Activated T-helper 1 cell treated with anti-CD3 and anti-CD28 coated beads, Interleukin-12 subunit alpha, Interleukin-12 subunit beta, Interleukin-2, Interleukin-4 antibody, amounts not matched to agents 30 ng/mL and 10 ng/mL and 1 ng/mL, durations not matched to agents 14 hours and 24 hours and 36 hours (primary cell): ENCODE data around the gene SLIT1. TPM values are rescaled to one million over a fixed set of nuclear protein-coding genes. Genes with fewer than 3 reads are reported as not detected.

Experiments
- DNase-seq: peaks from one replicate; pipeline ENCODE4 v3.0.0; 2021; ENCODE audit warnings: low spot score
- H3K27ac Mint-ChIP-seq: one replicate; pipeline ENCODE4 v1.8.0; 2021; ENCODE audit warnings: mild to moderate bottlenecking, mixed read lengths
- H3K27me3 Mint-ChIP-seq: one replicate; pipeline ENCODE4 v1.8.0; 2022; ENCODE audit warnings: mild to moderate bottlenecking, moderate library complexity, mixed read lengths; ENCODE audit not compliant: insufficient read depth
- H3K36me3 Mint-ChIP-seq: one replicate; pipeline ENCODE4 v1.8.0; 2021; ENCODE audit warnings: low read depth, mixed read lengths
- H3K4me1 Mint-ChIP-seq: one replicate; pipeline ENCODE4 v1.8.0; 2021; ENCODE audit warnings: low read depth, mixed read lengths
- H3K4me3 Mint-ChIP-seq: one replicate; pipeline ENCODE4 v1.8.0; 2021; ENCODE audit warnings: mild to moderate bottlenecking, moderate library complexity, mixed read lengths
- H3K9me3 Mint-ChIP-seq: one replicate; pipeline ENCODE4 v1.8.0; 2021; ENCODE audit warnings: mixed read lengths
- intact Hi-C: fragments of 100-400 bp; cut with micrococcal nuclease; formaldehyde crosslinking; loops from one replicate; pipeline ENCODE4 v1.15.1; 2024
- total RNA-seq: library from RNA; stranded (reverse); gene quantifications from 2 replicates; pipeline ENCODE4 v1.2.3, GENCODE V29; 2022

The SLIT1 gene
- total RNA-seq, 1 donor from 2014 or later, result 0.08 TPM

DNA sequence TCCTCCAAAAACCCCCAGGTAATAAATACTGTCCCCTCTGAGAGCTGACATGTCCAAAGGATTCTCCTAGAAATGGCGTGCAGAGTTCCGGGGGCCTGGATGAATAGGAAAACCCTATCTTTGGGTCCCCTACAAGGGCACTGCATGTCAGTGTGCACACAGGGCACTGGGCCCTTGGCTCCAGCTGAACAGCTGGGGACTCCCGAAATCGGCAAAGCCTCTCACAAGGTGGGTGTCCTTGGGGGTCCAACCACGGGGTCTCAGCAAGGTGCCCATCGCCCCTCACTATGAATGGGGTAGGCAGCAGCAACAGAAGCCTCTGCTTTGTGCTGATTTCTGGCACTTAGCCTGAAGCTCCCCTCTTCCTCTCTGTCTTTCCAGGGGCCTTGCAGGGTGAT lies 46.1 kb downstream of the SLIT1 start:
- Mint-ChIP-seq H3K4me1 (no peaks in the 10 kb centered on the region), H3K27ac (no peak overlapping the region), H3K9me3 (no peaks in the 10 kb centered on the region), H3K36me3 (no peaks in the 10 kb centered on the region), H3K4me3 (no peak overlapping the region), H3K27me3 (peaks cover 12% of the 10 kb centered on the region)
- DNase-seq, result no peak
- intact Hi-C loops, result no loop called here

DNA sequence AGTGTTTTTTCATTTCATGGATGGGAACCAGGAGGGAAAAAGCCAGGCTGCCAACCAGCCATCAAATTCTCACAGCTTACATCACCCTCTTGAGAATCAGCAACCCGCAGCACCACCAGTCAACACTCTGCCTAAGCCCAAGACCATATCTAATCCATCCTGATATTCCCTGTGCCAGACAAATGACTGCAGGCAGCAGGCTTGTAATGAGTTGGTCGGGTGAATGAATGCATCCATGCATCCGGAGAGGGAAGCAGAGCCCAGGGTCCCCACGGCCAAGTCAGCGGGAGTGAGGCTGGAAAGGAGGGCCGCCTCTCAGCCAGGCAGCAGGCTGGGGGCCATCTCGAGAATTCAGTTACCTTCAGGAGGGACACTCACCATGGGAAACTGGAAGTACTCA lies 46.9 kb downstream of the SLIT1 start:
- H3K4me3 Mint-ChIP-seq, result no peak overlapping the region
- H3K4me1 Mint-ChIP-seq, result no peaks in the 10 kb centered on the region
- no peaks in the 10 kb centered on the region for H3K36me3 Mint-ChIP-seq
- no peaks in the 10 kb centered on the region for H3K9me3 Mint-ChIP-seq
- DNase-seq, result no peak
- intact Hi-C loops, result no loop called here
- peaks cover 12% of the 10 kb centered on the region for H3K27me3 Mint-ChIP-seq
- no peak overlapping the region for H3K27ac Mint-ChIP-seq

DNA sequence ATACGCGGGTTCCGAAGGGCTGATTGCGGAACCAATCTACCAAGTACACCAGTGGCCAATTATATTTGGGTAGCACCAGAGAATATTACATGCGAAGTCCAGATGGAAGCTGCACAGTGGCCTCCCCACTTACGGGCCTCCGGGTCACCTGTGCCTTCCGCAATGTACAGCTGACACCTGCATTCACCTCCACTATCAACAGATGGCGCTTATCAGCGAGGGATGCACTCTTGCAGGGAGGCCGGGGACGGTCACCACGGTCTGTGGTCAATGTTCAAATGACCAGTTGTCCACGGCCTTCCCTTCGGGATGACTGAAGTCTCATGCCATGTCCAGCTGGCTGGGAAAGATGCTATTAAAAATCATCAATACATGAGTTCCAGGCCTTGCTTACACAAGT lies 47.6 kb downstream of the SLIT1 start:
- no peak overlapping the region for H3K27ac Mint-ChIP-seq
- intact Hi-C loops, result no loop called here
- no peaks in the 10 kb centered on the region for H3K4me1 Mint-ChIP-seq

DNA sequence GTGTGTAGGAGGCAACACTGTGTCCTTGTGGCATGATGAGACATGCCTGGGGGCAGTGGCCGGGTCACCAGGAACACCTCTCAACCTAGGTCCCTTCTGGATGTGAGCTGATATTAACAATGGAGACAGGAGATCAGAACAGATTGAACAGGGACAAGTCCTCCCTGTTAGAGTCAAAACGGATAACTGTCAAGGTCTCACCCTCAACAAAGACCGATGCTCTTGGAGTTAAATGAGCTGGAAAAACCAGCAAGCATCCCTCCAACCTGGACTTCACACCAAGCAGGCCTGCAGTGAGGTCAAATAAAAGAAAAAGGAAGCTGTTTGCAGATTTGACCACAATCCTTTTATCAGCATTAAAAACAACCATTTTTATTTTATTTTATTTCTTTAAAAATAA lies 49.0 kb downstream of the SLIT1 start:
- Mint-ChIP-seq H3K4me3 (no peak overlapping the region), H3K9me3 (no peaks in the 10 kb centered on the region), H3K4me1 (no peaks in the 10 kb centered on the region), H3K36me3 (no peaks in the 10 kb centered on the region), H3K27ac (no peak overlapping the region), H3K27me3 (no peaks in the 10 kb centered on the region)
- no peak for DNase-seq
- intact Hi-C loops, result no loop called here

More for the DNA sequence above, 47.6 kb downstream of the SLIT1 start:
- Mint-ChIP-seq H3K36me3 (no peaks in the 10 kb centered on the region), H3K4me3 (no peak overlapping the region), H3K27me3 (peaks cover 7% of the 10 kb centered on the region), H3K9me3 (no peaks in the 10 kb centered on the region)
- DNase-seq, result no peak

DNA sequence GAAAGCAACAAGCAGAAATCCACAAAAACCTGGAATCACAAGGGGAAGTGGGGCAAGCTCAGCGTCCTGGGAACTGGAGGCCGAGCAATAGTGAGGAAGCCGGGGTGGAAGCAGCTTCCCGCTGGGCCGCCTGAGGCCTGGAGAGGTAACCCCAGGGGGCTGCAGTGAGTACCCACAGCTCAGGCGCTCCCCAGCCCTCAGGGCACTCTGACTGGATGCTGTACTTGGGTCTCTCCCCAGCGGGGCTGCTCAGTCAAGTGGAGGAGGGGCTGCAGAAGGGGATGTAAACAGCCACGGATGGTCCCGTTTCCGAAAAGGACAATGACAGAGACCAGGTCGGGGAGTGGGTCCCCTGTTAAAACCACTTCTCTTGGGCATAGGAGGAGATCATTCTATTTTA lies 50.3 kb downstream of the SLIT1 start:
- no peaks in the 10 kb centered on the region for H3K4me1 Mint-ChIP-seq
- no peaks in the 10 kb centered on the region for H3K9me3 Mint-ChIP-seq
- no peak for DNase-seq
- H3K36me3 Mint-ChIP-seq, result no peaks in the 10 kb centered on the region
- H3K27me3 Mint-ChIP-seq, result no peaks in the 10 kb centered on the region
- H3K4me3 Mint-ChIP-seq, result no peak overlapping the region
- H3K27ac Mint-ChIP-seq, result no peak overlapping the region
- intact Hi-C loops, result no loop called here

DNA sequence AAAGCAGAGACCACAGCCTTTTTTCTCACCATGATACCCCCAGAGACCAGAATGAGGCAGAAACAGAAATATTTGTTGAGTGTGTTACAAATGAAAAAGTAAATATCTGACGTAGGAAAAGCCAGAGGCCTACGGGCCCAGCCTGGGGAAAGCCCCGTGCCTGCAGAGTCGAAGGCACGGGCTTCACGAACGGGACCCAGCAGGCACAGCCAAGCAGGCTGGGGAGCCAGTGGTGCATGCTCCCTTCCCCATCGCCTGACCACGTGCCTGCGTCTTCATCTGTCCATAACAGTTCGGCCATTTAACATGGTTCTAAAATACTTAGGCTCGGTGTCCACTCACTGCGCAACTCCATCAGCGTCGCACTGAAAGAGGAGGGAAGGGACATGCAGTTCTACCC lies 50.8 kb downstream of the SLIT1 start:
- Mint-ChIP-seq H3K4me3 (no peak overlapping the region), H3K36me3 (no peaks in the 10 kb centered on the region), H3K9me3 (no peaks in the 10 kb centered on the region), H3K27ac (no peak overlapping the region), H3K27me3 (no peaks in the 10 kb centered on the region), H3K4me1 (no peaks in the 10 kb centered on the region)
- intact Hi-C loops, result no loop called here
- DNase-seq, result no peak

DNA sequence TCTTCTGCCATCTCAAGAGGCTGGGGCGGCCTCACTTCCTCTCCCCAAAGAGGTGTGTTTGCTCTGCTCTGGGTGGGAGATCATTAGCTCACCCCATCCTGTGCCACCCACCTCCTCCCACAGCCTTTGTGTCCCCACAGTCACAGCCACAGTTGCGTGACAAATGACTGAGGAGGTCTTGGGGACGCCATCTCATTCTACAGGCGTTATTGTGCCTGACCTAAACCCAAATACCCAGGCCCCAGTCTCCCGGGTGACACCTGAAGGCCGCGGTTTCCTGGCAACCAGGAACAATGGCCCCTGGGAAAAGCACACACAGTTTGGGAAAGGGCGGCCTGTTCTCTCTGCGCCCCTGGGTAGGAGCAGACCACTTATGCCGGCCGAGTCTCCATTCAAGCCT lies 51.6 kb downstream of the SLIT1 start:
- H3K27me3 Mint-ChIP-seq, result no peaks in the 10 kb centered on the region
- no peaks in the 10 kb centered on the region for H3K36me3 Mint-ChIP-seq
- H3K4me3 Mint-ChIP-seq, result no peak overlapping the region

DNA sequence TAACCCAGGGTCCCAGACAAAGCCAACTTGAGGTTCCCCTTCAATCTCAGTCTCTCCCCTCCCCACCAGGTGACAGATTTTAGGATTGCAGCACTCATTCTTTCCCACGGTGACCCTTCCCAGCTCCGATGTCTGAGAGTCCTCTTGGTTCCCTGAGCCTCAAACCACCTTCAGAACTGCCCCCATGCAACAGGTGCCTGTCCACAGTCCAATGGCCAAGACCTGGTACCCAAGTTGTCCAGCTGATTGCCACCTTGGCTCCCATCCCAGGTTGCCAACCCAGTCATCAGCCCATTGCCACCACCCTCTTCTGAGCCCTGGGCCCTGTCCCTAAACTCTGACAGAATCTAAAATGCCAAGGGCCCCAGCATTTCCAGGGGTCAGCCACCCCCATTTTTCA lies 53.5 kb downstream of the SLIT1 start:
- intact Hi-C loops, result no loop called here
- Mint-ChIP-seq H3K27me3 (no peaks in the 10 kb centered on the region), H3K36me3 (no peaks in the 10 kb centered on the region), H3K9me3 (no peaks in the 10 kb centered on the region), H3K27ac (no peak overlapping the region), H3K4me1 (no peaks in the 10 kb centered on the region), H3K4me3 (no peak overlapping the region)
- no peak for DNase-seq

More for the DNA sequence above, 51.6 kb downstream of the SLIT1 start:
- Mint-ChIP-seq H3K27ac (no peak overlapping the region), H3K9me3 (no peaks in the 10 kb centered on the region), H3K4me1 (no peaks in the 10 kb centered on the region)
- intact Hi-C loops, result no loop called here
- DNase-seq, result no peak

DNA sequence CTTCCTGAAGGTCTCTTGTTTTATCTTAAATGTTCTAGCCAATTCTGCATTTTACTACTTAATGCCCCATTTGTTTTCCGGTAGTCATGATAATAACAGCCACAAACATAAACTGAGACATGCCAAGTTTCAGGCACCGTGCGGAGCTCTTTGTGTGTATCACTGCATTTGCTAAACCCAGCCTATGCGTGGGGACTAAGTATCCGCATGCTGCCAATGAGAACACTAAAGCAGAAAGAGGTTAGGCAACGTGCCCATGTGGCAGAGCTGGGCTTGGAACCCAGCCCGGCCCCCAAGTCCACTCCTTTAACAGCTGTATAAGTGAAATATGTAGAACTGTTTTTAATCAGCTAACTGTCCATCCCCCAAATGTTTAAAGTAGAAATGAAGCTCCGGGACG lies 54.1 kb downstream of the SLIT1 start:
- Mint-ChIP-seq H3K27ac (no peak overlapping the region), H3K27me3 (peaks cover 1% of the 10 kb centered on the region), H3K4me3 (no peak overlapping the region), H3K4me1 (no peaks in the 10 kb centered on the region), H3K9me3 (no peaks in the 10 kb centered on the region), H3K36me3 (no peaks in the 10 kb centered on the region)
- intact Hi-C loops, result no loop called here
- no peak for DNase-seq

DNA sequence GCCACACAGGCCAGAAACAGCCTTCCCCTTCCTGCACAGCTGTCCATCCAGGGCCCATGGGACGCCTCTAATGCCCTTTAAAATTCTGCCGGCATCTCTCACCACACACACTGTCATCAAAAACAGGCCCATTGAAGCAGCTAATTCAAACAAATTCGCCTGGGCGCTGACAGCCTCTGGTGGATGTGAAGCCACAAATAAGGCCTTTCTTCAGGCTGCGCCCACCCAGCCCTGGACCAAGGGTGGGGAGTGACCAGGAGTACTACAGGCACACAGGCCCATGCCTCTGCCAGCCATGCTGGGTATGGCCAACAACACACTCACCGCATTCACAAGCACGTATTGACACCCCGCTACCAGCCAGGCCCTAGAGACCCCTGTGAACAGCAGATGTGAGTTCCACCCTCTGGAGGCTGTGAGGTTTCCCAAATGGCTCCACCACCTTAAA lies 54.6 kb downstream of the SLIT1 start:
- no peak for DNase-seq
- H3K4me1 Mint-ChIP-seq, result no peaks in the 10 kb centered on the region
- intact Hi-C loops, result no loop called here
- no peak overlapping the region for H3K27ac Mint-ChIP-seq
- H3K4me3 Mint-ChIP-seq, result no peak overlapping the region
- no peaks in the 10 kb centered on the region for H3K9me3 Mint-ChIP-seq
- peaks cover 2% of the 10 kb centered on the region for H3K27me3 Mint-ChIP-seq
- no peaks in the 10 kb centered on the region for H3K36me3 Mint-ChIP-seq

DNA sequence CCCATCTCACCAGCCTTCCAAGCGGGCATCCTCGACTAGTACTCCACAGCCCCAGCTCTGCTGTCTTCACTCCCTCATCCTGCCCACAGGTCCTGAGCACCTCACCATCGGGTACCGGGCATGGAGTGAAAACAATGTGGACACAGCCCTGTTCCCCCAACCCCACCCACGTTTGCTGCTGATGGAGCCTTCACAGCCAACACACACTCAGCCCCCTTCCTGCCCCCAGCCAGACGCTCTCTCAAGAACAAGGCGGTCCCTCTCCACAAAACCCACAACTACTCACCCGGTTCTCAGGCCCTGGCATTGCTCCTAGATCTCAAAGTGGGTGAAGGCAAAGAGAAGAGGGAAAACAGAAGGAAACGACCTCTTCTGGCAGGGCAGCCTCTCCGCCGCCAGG lies 56.1 kb downstream of the SLIT1 start:
- Mint-ChIP-seq H3K27ac (no peak overlapping the region), H3K4me1 (no peaks in the 10 kb centered on the region), H3K9me3 (no peaks in the 10 kb centered on the region), H3K4me3 (no peak overlapping the region), H3K27me3 (peaks cover 2% of the 10 kb centered on the region), H3K36me3 (no peaks in the 10 kb centered on the region)
- intact Hi-C loops, result no loop called here
- DNase-seq, result no peak

DNA sequence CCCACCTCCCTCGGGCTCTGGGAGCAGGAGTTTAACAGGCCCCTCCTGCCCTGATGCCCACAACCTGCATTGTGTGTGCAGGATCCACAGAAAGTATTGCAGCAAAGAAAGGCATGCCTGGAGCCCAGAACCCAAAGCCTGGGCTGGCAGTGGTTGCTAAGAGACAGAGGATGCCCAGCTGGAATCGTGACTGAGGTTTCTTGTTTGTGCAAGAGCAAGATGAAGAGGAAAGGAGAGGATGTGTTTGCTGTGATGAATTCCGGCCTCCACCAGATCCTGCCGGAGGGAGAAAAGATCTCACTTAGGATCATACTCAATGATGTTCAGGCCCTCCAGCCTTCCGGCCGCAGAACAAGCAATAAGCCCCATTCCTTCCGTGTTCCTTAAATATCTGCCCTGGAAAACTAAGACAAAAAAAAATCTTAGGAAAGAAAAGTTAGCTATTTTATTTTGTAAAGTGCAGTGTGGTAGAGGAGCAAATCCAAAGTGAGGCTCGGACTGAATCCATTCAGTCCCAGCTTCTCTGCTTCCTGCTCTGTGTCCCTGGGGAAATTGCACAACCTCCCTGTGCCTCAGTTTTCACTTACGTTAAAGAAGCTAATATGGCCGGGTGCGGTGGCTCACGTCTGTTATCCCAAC lies 57.1 kb downstream of the SLIT1 start:
- Mint-ChIP-seq H3K4me3 (no peak overlapping the region), H3K27me3 (peaks cover 5% of the 10 kb centered on the region), H3K27ac (peak overlapping the region; percentile 23), H3K36me3 (no peaks in the 10 kb centered on the region), H3K4me1 (no peaks in the 10 kb centered on the region), H3K9me3 (no peaks in the 10 kb centered on the region)
- DNase-seq, result no peak
- intact Hi-C loops, result no loop called here

DNA sequence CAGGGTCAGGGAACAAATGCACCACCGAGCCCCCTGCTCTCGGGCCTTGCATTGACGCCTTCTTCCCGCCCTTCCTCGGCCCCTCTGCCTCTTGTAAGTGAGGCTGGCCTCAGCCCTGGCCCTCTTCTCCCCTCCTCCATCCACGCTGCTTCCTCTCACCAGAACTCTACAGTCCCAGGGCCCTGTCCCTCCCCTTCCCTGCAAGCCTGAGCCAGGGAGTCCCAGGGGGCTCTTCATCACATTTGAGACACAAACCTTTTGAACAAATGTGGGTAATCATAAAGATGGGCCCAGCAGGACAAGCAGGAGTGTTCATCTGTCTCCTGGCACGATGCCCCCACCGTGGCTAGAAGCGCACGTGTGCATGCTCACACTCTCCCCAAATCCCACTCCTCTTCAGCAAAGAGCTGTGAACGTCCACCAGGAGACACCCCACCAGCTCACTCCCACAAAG lies 57.7 kb downstream of the SLIT1 start:
- no peaks in the 10 kb centered on the region for H3K36me3 Mint-ChIP-seq
- H3K9me3 Mint-ChIP-seq, result no peaks in the 10 kb centered on the region
- intact Hi-C loops, result no loop called here
- H3K4me1 Mint-ChIP-seq, result no peaks in the 10 kb centered on the region
- no peak overlapping the region for H3K4me3 Mint-ChIP-seq
- peak overlapping the region; percentile 23 for H3K27ac Mint-ChIP-seq
- DNase-seq, result no peak
- H3K27me3 Mint-ChIP-seq, result peaks cover 5% of the 10 kb centered on the region

DNA sequence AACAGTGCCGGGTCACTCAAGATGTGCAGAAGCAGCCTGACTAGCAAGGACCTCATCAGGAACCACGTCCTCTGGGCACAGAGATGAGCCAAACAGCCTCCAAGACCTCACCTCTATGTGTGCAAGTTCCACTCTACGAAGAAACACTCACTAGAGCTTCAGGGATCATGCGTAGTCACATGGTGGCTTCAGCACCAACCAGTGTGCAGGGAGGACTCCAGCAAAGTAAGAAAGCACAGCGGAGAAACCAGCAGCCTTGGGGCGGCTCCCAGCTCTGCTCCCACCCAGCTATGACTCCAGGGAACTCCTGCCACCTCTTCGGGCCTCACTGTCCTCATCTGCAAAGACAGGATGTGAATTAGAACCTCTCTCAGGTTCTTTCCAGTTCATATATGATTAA lies 58.2 kb downstream of the SLIT1 start:
- intact Hi-C loops, result no loop called here
- H3K4me3 Mint-ChIP-seq, result no peak overlapping the region
- H3K36me3 Mint-ChIP-seq, result no peaks in the 10 kb centered on the region
- no peaks in the 10 kb centered on the region for H3K4me1 Mint-ChIP-seq
- no peak for DNase-seq
- peaks cover 5% of the 10 kb centered on the region for H3K27me3 Mint-ChIP-seq
- no peak overlapping the region for H3K27ac Mint-ChIP-seq
- no peaks in the 10 kb centered on the region for H3K9me3 Mint-ChIP-seq
